Fibroblast of mammary gland (primary cell): ENCODE results near the gene ARID4B.

Experiments used
- DNase-seq: peaks from one replicate; pipeline ENCODE4 v3.0.0-alpha.2; 2010; ENCODE audit warnings: low read depth
- H3K4me3 ChIP-seq: 2 replicates; pipeline ENCODE4 v1.5.1; 2011; ENCODE audit warnings: low read depth, mild to moderate bottlenecking, low read length, moderate library complexity; ENCODE audit not compliant: control insufficient read depth
- TF ChIP-seq, protein P1 (sequence below): conservative IDR thresholded peaks from 2 replicates; pipeline ENCODE4 v1.5.1; 2011; ENCODE audit warnings: low read depth, low read length, inconsistent platforms; ENCODE audit not compliant: control insufficient read depth, insufficient read depth

Gene ARID4B

GRCh38 chr1:235320521-235321179, 7.3 kb downstream of the ARID4B start:
- TF ChIP-seq, protein P1, sequence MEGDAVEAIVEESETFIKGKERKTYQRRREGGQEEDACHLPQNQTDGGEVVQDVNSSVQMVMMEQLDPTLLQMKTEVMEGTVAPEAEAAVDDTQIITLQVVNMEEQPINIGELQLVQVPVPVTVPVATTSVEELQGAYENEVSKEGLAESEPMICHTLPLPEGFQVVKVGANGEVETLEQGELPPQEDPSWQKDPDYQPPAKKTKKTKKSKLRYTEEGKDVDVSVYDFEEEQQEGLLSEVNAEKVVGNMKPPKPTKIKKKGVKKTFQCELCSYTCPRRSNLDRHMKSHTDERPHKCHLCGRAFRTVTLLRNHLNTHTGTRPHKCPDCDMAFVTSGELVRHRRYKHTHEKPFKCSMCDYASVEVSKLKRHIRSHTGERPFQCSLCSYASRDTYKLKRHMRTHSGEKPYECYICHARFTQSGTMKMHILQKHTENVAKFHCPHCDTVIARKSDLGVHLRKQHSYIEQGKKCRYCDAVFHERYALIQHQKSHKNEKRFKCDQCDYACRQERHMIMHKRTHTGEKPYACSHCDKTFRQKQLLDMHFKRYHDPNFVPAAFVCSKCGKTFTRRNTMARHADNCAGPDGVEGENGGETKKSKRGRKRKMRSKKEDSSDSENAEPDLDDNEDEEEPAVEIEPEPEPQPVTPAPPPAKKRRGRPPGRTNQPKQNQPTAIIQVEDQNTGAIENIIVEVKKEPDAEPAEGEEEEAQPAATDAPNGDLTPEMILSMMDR: no peak
- DNase-seq: no peak
- H3K4me3 ChIP-seq: no peak overlapping the region

GRCh38 chr1:235319255-235319654, 8.7 kb downstream of the ARID4B start:
- H3K4me3 ChIP-seq: no peak overlapping the region
- TF ChIP-seq, protein P1: no peak
- DNase-seq: no peak

- TF ChIP-seq, protein P1: no peak
Measured at GRCh38 chr1:235317168-235317567, 10.8 kb downstream of the ARID4B start.

GRCh38 chr1:235315735-235316134, 12.2 kb downstream of the ARID4B start:
- DNase-seq: no peak
- no peak overlapping the region for H3K4me3 ChIP-seq
- TF ChIP-seq, protein P1: no peak

More at GRCh38 chr1:235317168-235317567, 10.8 kb downstream of the ARID4B start:
- H3K4me3 ChIP-seq: no peak overlapping the region
- DNase-seq: peak; percentile 56

GRCh38 chr1:235315173-235315572, 12.8 kb downstream of the ARID4B start:
- TF ChIP-seq, protein P1: no peak
- DNase-seq: no peak
- H3K4me3 ChIP-seq: no peak overlapping the region

GRCh38 chr1:235313931-235314678, 13.9 kb downstream of the ARID4B start:
- H3K4me3 ChIP-seq: no peak overlapping the region
- TF ChIP-seq, protein P1: no peak
- peak; percentile 48 for DNase-seq
